HEK293T (cell line): ENCODE measurements around the gene PRTFDC1.

Experiments
- ELF4 ChIP-seq: fragments of 450-650 bp; IDR thresholded peaks from 2 replicates; pipeline ENCODE4 v1.6.1; 2017; ENCODE audit warnings: antibody characterized with exemption
- FOXM1 ChIP-seq: fragments of 450-650 bp; IDR thresholded peaks from 2 replicates; pipeline ENCODE4 v1.6.1; 2017; ENCODE audit warnings: mild to moderate bottlenecking, borderline replicate concordance
- HDGF ChIP-seq: fragments of 450-650 bp; IDR thresholded peaks from 2 replicates; pipeline ENCODE4 v1.6.1; 2017; ENCODE audit warnings: antibody characterized with exemption, borderline replicate concordance
- SP1 ChIP-seq: fragments of 450-650 bp; IDR thresholded peaks from 2 replicates; pipeline ENCODE4 v1.6.1; 2017
- TARDBP ChIP-seq: fragments of 450-650 bp; IDR thresholded peaks from 2 replicates; pipeline ENCODE4 v1.6.1; 2016

- TF ChIP-seq TARDBP (no peak), HDGF (no peak), FOXM1 (no peak), SP1 (no peak), ELF4 (no peak)
Observed at GRCh38 chr10:24814568-24815313, 137.7 kb downstream of the PRTFDC1 start.
